Activated CD4-positive, alpha-beta T cell treated with anti-CD3 and anti-CD28 coated beads, Interleukin-2, amount 50 U/mL, for 4 hours (primary cell): ENCODE data around the gene TCFL5.

ENCODE experiments used
- DNase-seq, 2 experiments: peaks; one replicate each; pipeline ENCODE4 v3.0.0-alpha.2; 2020

Gene TCFL5

DNA sequence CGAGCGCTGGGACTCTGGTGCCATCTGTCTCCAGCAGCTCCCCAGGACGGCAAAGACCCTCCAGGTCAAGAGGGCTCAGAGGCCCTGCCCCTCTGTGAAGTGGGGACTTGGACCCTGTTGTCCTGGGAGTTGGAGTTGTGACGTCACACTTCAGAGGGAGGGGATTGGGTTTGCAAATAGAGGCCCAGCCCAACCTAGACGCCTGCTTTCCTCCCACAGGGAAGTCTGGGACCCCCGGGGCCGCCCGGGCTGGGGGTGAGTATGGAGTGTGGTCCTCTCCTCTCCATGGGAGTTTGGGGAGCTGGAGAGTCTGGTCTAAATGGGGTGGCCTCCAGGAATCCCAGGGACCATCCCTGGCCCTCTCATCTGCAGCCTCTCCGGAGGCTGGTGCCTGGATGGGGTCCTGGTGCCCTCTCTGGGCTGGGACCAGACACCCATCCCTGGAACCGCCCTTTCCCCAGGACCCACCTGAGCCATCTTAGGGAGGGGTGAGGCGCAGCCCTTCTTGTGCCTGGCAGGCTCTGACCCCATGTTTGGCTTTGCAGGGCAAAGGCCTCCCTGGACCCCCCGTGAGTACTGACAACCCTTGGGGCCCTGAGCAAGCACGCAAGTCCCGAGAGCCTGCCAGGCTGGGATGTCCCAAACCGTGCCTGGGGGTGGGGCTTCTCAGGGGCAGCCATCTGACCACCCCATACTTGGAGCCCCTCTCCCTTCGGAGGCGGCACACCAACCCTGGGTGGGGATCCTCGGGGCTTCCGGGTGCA, 40.5 kb downstream of the TCFL5 start:
- DNase-seq: no peak

DNA sequence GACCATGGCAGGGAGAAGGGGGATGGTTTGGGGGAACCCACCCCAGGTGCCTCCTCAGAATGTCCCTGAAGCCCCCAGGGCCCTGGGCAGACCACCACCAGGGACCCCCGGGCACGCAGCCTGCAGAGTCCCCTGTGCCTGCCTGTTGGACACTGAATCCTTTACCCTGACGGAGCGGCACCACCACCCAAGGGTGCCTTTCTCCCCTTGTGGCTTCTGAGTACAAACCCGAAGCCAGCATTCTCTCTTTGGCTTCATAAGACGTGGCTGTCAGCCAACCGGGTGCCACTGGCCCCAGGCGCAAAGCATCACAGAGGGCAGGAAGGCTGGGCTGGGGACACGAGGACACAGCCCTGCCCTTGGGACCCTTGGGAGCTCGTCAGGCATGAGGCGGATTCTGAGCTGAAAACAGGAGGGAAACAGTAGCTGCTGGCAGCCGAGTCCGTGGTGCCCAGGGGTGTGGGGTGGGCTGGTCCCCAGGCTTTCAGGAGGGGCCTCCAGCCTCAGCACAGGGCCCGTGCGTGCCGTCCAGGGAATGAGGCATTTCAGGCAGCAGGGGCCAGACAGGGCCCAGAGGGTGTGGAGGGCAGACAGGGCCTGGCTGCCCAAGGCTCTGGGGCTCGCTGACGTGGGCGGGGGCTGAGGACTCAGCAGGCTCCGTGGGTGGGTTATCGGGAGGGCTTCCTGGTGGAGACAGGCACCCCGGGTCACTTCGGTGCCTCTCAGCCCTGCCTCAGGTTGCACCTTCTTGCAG, 41.2 kb downstream of the TCFL5 start:
- no peak for DNase-seq

DNA sequence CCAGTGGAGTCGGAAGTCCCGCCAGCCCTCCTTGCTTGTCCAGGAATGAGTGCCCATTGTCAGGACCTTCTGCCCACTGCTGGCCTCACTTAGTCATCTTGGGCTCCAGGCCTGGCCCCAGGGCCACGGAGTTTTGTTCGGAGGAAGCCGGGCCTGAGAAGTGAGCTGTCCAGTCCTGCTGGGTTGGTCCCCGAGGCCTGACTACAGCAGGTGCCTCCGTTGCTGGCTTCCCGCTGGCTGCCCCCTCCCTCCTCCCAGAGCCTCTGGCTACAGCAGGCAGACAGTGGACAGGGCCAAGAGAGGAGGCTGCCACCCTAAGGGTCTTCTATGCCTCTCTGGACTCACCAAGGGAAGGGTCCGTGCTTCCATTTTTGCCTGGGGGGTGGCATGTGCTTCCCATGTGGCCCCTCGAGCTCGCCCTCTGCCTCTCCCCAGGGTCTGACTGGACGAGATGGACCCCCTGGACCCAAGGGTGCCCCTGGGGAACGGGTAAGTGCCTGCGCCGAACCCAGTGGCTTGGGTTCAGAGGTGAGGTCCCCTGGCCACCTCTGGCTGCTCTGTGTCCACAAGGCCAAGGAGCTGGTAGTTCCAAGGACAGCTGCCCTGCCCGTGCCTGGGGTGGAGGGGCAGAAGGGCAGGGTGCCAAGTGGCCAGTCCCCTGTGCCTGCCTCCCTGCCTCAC, 42.0 kb downstream of the TCFL5 start:
- no peak for DNase-seq

DNA sequence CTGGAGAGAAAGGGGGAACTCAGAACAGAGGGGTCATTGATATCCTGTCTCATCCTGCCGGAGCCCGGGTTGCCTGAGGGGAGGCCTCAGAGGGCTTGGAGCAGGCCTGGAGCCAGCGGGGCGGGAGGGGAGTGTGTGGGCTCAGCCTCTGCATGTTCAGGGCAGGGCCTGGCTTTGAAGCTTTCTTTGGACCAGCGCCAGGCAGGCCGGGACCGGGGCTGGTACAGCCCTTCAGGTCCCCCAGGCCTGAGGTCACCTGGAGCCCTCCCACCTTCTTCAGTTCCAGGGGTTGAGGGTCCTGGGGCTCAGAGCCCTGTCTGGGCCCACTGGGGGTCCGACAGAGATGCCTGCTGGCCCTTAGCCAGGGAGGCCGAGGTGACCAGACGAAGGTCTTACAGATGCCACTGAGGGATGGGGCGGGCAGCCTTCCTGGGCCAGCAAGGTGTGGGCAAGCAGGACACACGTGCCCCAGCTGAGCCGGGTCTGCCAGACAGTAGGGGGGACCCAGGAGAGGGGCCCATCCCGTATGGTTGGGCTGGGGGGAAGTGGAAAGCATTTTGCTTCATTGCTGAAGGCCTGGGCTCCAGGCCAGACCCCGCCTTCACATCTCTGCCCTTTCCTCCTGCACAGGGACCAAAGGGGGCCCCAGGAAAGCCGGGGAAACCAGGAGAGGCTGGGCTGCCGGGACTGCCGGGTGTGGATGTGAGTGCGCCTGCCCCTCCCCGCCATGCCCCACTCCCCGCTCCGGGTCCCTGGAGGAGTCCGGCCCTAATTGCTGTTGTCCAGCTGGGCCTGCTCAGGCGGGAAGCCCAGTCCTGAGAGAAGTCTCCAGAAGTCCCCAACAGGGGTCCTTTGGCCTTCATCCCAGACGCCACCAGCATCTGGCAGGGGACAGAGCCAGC, 42.8 kb downstream of the TCFL5 start:
- no peak for DNase-seq

DNA sequence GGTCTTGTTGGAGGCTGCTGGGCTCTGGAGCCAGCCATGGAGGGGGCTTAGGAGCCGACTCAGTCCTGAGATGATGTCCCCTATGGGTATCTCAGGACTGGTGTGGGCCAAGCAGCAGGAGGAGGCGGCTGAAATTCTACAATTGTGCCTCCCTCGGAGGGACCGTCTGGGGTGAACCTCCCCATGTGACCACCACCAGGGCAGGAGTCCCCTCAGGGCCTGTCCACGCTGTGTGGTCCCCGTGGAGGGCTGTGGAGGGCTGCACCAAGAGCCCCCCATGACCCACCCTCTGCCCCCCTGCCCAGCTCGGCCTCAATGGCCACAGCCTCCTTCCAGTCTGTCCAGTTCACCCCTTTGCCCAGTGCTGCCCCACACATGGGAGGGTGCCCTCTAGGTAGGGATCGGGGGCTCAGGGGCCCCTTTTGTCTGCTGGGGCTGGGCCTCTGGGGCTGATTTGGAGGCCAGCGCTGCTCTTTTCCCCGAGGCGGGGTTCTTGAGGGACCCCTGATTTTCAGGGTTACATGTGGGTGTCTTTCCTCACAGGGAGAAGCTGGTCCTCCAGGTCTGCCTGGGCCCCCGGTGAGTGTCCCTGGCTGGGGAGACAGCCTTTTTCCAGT, 43.5 kb downstream of the TCFL5 start:
- no peak for DNase-seq

DNA sequence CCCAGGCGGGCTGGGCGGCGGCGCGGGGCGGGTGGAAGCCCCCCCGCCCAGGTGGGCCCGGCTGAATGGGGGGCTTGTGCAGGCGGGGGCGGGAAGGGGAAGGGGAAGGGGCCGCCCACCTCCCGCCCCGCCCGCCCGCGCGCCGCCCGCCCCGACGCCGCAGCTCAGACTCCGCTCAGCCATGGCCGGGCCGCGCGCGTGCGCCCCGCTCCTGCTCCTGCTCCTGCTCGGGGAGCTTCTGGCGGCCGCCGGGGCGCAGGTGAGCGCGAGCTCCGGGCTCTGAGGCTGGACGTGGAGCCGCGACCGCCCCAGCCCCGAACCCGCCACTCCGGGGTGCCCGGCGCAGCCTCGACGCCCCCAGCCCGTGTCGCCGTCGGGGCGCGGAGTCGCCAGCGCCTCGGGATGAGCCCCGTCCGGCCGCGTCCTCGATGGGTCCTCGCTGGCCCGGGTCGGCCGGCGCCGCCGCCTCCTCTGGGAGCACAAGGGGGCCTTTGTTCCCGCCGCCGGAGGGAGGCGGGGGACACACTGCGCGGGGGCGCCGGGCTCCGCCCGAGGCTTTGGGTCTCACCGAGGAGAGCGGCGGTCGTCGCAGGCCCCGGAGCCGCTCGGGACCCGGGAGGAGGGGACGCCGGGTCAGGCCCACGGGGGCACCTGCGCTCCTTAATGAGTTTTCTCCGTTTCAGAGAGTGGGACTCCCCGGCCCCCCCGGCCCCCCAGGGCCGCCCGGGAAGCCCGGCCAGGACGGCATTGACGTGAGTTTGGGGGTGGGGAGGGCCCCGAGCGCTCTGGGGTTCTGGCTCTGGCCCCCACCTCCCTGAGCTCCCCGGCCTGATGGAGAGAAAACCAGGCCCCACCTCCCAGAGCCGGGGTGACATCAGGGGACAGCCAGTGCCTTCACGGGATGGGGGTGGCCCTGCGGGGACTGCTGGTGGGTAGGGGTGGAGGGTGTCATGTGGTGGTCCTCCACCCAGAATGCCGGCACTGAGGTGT, 44.4 kb downstream of the TCFL5 start, which contains the start of gene COL9A3:
COL9A3 (plus strand) TSS at position 167 of the 990 bp plus-strand sequence; CDS start at position 182, 15 bp downstream.
- no peak for DNase-seq

DNA sequence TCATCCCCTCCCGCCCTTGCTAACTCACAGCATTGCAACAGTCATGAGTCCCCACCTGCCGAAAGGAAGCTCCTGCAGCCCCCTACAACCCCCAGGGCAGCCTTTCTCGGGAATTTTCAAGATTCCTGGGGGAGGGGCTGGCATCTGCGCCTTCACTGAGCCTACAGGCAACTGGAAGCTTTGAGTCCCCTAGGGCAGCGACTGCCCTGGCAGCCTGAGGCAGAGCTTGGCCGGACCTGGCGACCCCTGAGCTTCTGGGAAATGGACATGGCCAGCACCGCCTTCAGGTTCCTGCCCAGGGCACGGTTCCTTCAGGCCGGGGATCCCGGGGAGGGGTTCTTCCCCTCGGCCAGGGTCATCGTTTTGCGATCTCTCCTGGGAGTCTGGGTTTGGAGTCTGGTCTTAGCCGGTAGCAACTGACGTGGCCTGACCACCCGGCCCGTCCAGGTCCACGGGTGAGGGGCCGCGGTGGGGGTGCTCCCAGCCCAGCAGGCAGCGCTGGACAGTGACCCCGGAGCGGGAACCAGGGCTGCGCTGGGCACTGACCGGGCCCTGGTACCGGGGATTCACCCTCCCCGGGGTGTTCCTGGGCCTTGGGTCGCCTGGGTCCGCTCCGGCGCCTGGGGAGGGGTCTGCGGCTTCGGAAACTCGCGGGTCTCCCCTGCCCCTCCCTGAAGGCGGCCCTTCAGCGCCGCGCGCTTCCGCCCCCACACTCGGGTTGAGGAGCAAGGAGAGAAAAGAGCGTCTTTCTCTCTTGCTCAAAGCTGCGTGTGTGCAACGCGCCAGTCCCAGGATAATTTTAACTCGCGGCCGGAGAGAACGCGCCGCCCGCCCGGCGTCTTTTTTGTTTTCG, 45.4 kb downstream of the TCFL5 start:
- DNase-seq: no peak

DNA sequence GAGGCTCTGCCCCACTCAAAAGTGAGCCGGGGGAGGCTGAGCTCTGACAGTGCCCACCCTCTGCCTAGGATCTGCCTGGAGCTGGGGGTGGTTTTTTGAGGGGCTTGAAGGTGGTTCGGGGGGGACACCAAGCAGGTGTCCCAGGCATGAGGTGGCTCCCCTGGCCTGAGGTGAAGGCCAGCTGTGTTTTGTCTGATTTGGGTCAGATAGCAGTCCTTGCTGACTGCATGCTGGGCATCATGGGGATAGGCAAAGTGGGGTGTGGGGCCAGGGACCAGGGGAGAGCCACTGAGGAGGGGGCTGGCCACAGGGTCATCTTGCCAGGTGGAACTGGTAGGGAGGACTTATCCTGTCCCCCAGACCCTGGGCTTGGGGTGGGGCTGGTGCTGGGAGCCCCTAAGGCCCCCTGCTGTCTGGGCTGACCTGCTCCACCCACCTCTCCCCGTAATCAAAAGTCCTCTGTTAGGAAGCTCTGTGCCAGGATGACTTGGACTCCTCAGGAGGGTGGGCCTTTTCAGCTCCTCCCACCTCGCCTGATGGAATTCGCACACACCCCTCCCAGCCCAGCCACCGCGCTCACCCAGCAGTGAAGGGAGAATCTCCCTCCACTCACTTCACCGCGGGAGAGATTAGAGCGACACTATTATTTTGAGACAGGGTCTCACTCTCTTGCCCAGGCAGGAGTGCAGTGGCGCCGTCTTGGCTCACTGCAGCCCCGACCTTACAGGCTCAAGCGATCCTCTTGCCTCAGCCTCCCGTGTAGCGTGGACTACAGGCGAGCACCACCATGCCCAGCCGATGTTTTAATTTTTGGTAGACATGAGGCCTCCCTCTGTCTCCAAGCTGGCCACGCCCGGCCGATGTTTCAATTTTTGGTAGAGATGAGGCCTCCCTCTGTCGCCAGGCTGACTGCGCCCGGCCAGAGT, 46.3 kb downstream of the TCFL5 start:
- DNase-seq: no peak

DNA sequence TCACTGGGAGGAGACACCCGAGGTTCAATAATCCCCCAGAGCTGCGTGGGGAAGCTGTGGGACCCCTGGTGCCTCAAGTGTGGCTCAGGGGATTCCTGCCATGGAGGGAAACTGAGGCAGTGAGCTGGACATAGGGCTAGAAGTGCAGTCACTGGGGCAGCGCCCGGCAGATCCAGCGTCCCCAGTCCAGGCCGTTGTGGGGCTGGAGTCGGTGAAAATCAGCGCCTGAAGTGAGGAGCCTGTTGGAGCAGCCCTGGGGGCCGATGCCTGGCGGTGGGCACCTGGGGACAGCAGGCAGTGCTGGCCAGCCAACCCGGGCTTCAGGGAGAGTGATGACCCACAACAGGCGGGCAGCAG, 46.9 kb downstream of the TCFL5 start:
- DNase-seq: no peak

DNA sequence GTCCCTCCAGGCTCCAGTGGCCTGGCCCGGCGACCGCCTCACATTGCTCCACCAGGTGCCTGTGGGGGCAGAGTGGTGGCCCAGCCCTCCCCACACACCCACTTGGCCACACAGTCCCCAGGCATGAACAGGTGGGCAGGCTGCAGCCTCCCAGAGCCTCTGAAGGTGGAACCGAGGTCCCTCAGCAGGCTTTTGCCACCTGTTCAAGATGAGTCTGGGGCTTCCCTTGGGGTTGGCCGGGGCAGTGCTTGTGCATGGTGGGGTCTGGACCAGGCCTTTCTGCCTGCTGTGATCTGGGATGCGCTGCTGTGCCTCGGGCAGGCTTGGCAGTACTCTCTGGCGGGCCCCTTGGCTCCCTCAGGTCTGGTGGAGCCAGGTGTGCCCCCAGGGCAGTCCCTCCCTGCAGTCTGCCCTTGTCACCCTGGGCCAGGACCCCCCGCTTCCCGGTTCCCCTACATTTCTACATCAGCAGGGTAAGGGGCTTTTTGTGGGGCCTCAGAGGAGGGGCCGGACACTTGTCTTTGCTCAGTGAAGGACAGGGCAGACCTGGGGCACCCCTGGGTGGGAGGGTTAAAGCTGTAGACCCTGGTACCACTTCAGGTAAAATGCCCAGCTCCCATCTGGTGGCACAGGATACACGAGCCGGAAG, 47.4 kb downstream of the TCFL5 start:
- DNase-seq: no peak

DNA sequence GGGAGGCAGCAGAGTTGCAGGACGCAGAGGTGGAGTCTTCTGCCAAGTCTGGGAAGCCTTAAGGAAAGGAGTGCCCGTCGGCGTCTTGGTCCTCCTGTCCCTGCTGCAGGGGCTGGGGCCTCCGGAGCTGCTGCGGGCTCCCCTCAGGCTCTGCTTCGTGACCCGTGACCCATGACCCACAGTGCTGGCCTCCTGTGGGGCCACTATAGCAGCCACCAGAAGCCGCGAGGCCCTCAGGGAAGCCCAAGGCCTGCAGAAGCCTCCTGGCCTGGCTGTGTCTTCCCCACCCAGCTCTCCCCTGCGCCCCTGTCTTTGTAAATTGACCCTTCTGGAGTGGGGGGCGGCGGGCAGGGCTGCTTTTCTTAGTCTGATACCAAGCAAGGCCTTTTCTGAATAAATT, 48.0 kb downstream of the TCFL5 start:
- no peak for DNase-seq

DNA sequence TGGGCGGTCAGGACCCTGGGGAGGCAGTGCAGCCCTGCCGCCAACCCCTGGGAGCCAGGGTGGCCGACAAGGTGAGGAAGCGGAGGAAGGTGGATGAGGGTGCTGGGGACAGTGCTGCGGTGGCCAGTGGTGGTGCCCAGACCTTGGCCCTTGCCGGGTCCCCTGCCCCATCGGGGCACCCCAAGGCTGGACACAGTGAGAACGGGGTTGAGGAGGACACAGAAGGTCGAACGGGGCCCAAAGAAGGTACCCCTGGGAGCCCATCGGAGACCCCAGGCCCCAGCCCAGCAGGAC, 48.8 kb downstream of the TCFL5 start:
- DNase-seq: no peak

DNA sequence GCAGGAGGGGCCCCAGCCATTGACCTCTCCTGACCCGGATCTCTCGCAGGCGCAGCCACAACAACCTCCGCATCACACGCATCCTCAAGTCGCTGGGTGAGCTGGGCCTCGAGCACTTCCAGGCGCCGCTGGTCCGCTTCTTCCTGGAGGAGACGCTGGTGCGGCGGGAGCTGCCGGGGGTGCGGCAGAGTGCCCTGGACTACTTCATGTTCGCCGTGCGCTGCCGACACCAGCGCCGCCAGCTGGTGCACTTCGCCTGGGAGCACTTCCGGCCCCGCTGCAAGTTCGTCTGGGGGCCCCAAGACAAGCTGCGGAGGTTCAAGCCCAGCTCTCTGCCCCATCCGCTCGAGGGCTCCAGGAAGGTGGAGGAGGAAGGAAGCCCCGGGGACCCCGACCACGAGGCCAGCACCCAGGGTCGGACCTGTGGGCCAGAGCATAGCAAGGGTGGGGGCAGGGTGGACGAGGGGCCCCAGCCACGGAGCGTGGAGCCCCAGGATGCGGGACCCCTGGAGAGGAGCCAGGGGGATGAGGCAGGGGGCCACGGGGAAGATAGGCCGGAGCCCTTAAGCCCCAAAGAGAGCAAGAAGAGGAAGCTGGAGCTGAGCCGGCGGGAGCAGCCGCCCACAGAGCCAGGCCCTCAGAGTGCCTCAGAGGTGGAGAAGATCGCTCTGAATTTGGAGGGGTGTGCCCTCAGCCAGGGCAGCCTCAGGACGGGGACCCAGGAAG, 49.3 kb downstream of the TCFL5 start:
- DNase-seq: no peak

DNA sequence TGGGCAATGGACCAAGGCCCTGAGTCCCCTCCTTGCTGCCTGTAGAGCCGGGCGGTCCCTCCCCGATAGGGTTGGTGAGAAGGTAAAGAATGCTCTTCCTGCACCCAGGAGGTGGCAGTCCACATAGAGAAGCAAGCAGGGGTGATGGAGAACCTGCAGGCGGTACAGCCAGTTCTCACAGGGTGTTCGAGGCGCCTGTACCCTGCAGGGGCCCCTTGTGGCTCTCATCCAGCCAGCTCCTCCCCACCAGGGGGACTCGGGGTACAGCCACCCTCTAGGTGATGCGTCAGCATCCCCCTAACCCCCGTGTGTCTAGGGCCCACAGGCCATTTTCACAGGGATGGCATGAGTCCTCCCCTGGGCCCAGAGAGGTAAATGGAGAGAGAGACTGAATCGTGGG, 49.9 kb downstream of the TCFL5 start:
- no peak for DNase-seq

DNA sequence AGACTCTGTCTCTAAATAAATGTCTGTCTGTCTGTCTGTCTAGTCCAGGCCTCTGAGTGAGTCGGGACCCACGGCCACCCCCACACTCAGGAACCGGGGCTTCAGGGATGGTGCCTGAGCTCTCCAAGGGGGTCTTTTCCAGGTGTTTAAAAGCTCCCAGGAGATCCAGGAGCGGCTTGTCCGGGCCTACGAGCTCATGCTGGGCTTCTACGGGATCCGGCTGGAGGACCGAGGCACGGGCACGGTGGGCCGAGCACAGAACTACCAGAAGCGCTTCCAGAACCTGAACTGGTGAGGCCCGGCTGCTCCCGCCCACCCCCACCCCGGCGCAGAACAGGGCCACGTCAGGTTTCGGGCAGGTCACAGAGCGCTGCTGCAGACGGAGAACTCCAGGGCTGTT, 50.3 kb downstream of the TCFL5 start:
- DNase-seq: no peak

DNA sequence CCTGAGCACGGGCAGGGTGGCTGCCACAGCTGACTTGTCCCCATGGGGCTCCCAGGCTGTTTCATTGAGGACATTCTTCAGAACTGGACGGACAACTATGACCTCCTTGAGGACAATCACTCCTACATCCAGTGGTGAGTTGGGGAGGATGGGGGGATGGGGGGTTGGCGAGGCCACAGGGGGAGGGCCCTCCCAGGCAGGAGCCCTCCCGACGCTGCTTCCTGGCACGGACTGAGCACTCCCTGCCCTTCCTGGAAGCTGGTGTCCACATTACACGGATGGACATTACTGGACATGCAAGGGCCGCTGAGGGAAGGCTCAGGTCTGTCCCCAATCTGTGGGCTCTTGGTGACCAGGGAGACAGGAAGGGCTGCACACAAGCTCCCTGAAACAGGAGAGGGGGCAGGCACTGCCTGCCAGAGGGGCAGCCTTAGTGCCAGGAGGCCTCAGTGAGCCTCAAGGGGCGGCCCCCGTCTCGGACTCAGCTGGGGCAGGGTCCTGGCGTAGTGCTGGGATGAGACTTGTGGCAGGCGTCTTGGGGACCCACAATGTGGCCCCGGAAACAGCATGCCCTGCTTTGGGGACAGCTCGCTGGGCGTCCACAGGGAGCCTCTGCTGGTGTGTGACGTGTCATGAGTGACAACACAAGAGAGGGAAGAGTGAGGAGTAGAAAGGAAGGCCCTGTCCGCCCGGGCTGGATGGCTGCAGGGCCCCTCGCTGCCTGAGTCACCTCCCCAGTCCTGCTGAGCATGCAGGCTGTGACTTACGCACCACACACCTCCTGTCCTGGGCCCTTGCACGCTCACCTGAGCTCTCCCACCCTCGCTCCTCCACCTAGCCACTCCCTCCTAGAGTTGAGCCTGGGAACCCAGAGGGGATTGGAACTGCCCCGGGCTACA, 51.8 kb downstream of the TCFL5 start:
- no peak for DNase-seq
